Nephron progenitor cell (in vitro differentiated cells): ENCODE measurements around the gene CCT3.

ENCODE experiments used
- DNase-seq: peaks from one replicate; pipeline ENCODE4 v3.0.0; 2021
- H3K27ac Mint-ChIP-seq: 2 replicates; pipeline ENCODE4 v1.8.0; 2021; ENCODE audit warnings: mild to moderate bottlenecking, moderate library complexity, mixed read lengths
- H3K27me3 Mint-ChIP-seq: 2 replicates; pipeline ENCODE4 v1.8.0; 2021; ENCODE audit warnings: mild to moderate bottlenecking, low read depth, mixed read lengths; ENCODE audit not compliant: poor library complexity
- H3K36me3 Mint-ChIP-seq: 2 replicates; pipeline ENCODE4 v1.8.0; 2021; ENCODE audit warnings: low read depth, mixed read lengths
- H3K4me1 Mint-ChIP-seq: 2 replicates; pipeline ENCODE4 v1.8.0; 2021; ENCODE audit warnings: mixed read lengths
- H3K4me3 Mint-ChIP-seq: 2 replicates; pipeline ENCODE4 v1.8.0; 2021; ENCODE audit warnings: mild to moderate bottlenecking, moderate library complexity, mixed read lengths
- H3K9me3 Mint-ChIP-seq: 2 replicates; pipeline ENCODE4 v1.8.0; 2021; ENCODE audit warnings: mild to moderate bottlenecking, moderate library complexity, mixed read lengths
- CTCF ChIP-seq: fragments of 200-600 bp; sonication (generic); IDR thresholded peaks from 2 replicates; pipeline ENCODE4 v1.5.0; 2021; ENCODE audit warnings: antibody characterized with exemption

CCT3 gene

DNA sequence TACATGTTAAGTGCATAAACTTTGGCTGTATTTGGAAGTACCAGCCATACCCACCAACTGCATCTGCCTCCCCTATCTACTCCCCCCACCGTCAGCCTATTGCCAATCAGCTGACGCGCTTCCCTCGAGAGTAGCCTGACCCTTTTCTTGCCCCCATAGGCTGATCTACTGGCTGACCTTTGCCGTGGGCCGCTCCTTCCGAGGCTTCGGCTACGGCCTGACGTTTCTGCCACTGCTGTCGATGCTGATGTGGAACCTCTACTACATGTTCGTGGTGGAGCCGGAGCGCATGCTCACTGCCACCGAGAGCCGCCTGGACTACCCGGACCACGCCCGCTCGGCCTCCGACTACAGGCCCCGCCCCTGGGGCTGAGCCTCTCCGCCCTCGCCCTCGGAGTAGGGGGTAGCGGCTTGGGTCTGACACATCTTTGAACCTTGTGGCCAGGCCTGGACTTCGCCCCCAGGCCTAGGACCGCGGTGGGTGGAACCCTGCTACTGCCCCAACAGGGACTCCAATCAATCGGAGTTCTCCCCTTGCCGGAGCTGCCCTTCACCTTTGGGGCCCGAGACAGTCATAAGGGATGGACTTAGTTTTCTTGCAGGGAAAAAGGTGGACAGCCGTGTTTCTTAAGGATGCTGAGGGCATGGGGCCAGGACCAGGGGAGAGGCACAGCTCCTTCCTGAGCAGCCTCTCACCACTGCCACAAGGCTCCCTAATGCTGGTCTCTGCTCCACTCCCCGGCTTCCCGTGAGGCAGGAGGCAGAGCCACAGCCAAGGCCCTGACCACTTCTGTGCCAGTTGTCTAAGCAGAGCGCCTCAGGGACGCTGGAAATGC, 46.6 kb downstream of the CCT3 start:
- H3K4me1 Mint-ChIP-seq = peaks cover 28% of the 10 kb centered on the region
- DNase-seq = peak; percentile 93
- peaks cover 15% of the 10 kb centered on the region for H3K36me3 Mint-ChIP-seq
- peak overlapping the region; percentile 97 for H3K27ac Mint-ChIP-seq
- TF ChIP-seq CTCF = no peak
- H3K27me3 Mint-ChIP-seq = no peaks in the 10 kb centered on the region
- H3K4me3 Mint-ChIP-seq = peak overlapping the region; percentile 87
- no peaks in the 10 kb centered on the region for H3K9me3 Mint-ChIP-seq

- H3K27me3 Mint-ChIP-seq = no peaks in the 10 kb centered on the region
- H3K27ac Mint-ChIP-seq = no peak overlapping the region
- no peak for DNase-seq
- H3K4me3 Mint-ChIP-seq = no peak overlapping the region
- peaks cover 15% of the 10 kb centered on the region for H3K36me3 Mint-ChIP-seq
- H3K9me3 Mint-ChIP-seq = no peaks in the 10 kb centered on the region
- no peak for TF ChIP-seq CTCF
- H3K4me1 Mint-ChIP-seq = peaks cover 22% of the 10 kb centered on the region
Observed at GRCh38 chr1:156289857-156290256, 48.2 kb downstream of the CCT3 start.

- no peak for DNase-seq
- peaks cover 30% of the 10 kb centered on the region for H3K4me1 Mint-ChIP-seq
- H3K27ac Mint-ChIP-seq = no peak overlapping the region
- no peaks in the 10 kb centered on the region for H3K27me3 Mint-ChIP-seq
- H3K9me3 Mint-ChIP-seq = no peaks in the 10 kb centered on the region
- no peak overlapping the region for H3K4me3 Mint-ChIP-seq
- no peak for TF ChIP-seq CTCF
- H3K36me3 Mint-ChIP-seq = peaks cover 15% of the 10 kb centered on the region
Observed at GRCh38 chr1:156286061-156286460, 52.0 kb downstream of the CCT3 start.

- H3K36me3 Mint-ChIP-seq = peaks cover 15% of the 10 kb centered on the region
- no peaks in the 10 kb centered on the region for H3K9me3 Mint-ChIP-seq
- no peak overlapping the region for H3K4me3 Mint-ChIP-seq
- no peak for TF ChIP-seq CTCF
- peaks cover 33% of the 10 kb centered on the region for H3K4me1 Mint-ChIP-seq
- H3K27ac Mint-ChIP-seq = no peak overlapping the region
- H3K27me3 Mint-ChIP-seq = no peaks in the 10 kb centered on the region
- no peak for DNase-seq
Observed at GRCh38 chr1:156285437-156285836, 52.7 kb downstream of the CCT3 start.

DNA sequence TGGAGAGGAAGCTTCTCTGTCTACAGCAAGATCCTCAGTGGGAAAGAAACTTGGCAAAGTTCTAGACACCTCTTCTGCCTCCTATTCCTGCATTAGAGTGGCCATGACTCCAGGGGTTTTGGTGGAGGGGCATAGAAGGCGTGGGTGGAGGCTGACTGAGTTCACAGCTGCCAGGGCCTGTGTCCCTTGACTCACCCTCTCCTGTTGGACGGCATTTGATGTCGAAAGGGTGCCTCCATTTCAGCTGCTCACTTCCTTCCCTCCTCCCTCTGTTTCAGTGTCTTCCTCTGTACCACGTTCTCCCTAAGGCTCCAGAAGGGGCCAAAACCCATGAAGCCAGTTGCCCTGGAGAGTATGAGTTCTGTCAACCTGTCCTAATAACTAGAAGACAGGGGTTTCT, 53.3 kb downstream of the CCT3 start:
- Mint-ChIP-seq H3K4me1 (peaks cover 39% of the 10 kb centered on the region), H3K27ac (no peak overlapping the region), H3K9me3 (no peaks in the 10 kb centered on the region), H3K27me3 (no peaks in the 10 kb centered on the region), H3K36me3 (peaks cover 10% of the 10 kb centered on the region), H3K4me3 (peak overlapping the region; percentile 11)
- no peak for TF ChIP-seq CTCF
- DNase-seq = no peak

DNA sequence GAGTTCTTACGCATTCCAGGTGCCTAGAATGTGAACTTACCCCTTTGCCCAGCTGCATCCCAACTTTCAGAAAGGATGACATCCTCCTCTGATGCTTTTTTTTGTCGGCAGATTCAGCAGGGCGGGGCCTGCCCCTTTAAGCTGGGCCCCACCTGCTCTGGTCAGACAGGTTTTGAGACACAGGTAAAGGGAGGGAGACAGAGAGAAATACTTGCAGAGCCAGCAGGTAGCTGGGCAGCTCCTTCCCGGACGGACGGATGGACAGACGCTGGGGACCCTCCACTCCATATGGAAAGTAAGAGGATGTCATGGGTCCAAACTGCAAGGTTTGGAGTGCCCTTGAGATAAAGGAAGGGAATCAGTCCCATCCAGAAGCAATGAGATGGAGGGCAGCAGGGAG, 54.0 kb downstream of the CCT3 start, which contains the start of gene TMEM79:
Gene TMEM79 (plus strand): TSS at position 214 of the 400 bp plus-strand sequence. CDS start 902 bp downstream, outside the sequence.
- TF ChIP-seq CTCF = no peak
- Mint-ChIP-seq H3K27me3 (no peaks in the 10 kb centered on the region), H3K9me3 (no peaks in the 10 kb centered on the region), H3K4me3 (peak within 1 kb of the TSS; percentile 95), H3K4me1 (peaks cover 39% of the 10 kb centered on the region), H3K27ac (peak within 1 kb of the TSS; percentile 46), H3K36me3 (peaks cover 7% of the 10 kb centered on the region)
- DNase-seq = no peak
